GM23248 (cell line): ENCODE data around the gene TIFAB. TPM values are rescaled to one million over a fixed set of nuclear protein-coding genes. Genes with fewer than 3 reads are reported as not detected.

ENCODE experiments used
- DNase-seq: peaks from one replicate; pipeline ENCODE4 v3.0.0-alpha.2; 2015
- H2AFZ ChIP-seq: fragments of 200-600 bp; sonication (generic); 2 replicates; pipeline ENCODE4 v1.6.1; 2016; ENCODE audit warnings: antibody characterized with exemption
- H3F3A ChIP-seq: fragments of 200-600 bp; sonication (generic); 2 replicates; pipeline ENCODE4 v1.6.1; 2016; ENCODE audit warnings: mild to moderate bottlenecking, antibody characterized with exemption, mixed run types; ENCODE audit not compliant: insufficient read depth
- H3K27ac ChIP-seq: fragments of 200-600 bp; sonication (generic); 2 replicates; pipeline ENCODE4 v1.5.1; 2016; ENCODE audit warnings: mild to moderate bottlenecking
- H3K27me3 ChIP-seq: fragments of 200-600 bp; sonication (generic); replicated peaks from 2 replicates; pipeline ENCODE4 v1.6.1; 2016; ENCODE audit warnings: mild to moderate bottlenecking; ENCODE audit not compliant: insufficient read depth
- H3K36me3 ChIP-seq: fragments of 200-600 bp; sonication (generic); 2 replicates; pipeline ENCODE4 v1.6.1; 2016; ENCODE audit warnings: low read depth, mild to moderate bottlenecking
- H3K4me1 ChIP-seq: fragments of 200-600 bp; sonication (generic); 2 replicates; pipeline ENCODE4 v1.6.1; 2016; ENCODE audit warnings: mild to moderate bottlenecking; ENCODE audit not compliant: insufficient read depth
- H3K4me2 ChIP-seq: fragments of 200-600 bp; sonication (generic); one replicate; pipeline ENCODE4 v1.6.1; 2016; ENCODE audit warnings: mild to moderate bottlenecking; ENCODE audit not compliant: unreplicated experiment
- H3K4me3 ChIP-seq: fragments of 200-600 bp; sonication (generic); 2 replicates; pipeline ENCODE4 v1.5.1; 2016; ENCODE audit warnings: mild to moderate bottlenecking
- H3K79me2 ChIP-seq: fragments of 200-600 bp; sonication (generic); 2 replicates; pipeline ENCODE4 v1.6.1; 2016; ENCODE audit warnings: mild to moderate bottlenecking; ENCODE audit not compliant: insufficient read depth
- H3K9ac ChIP-seq: fragments of 200-600 bp; sonication (generic); 2 replicates; pipeline ENCODE4 v1.6.1; 2016; ENCODE audit warnings: mild to moderate bottlenecking
- H3K9me2 ChIP-seq: fragments of 200-600 bp; sonication (generic); 2 replicates; pipeline ENCODE4 v1.6.1; 2016; ENCODE audit warnings: mixed run types, mild to moderate bottlenecking, moderate library complexity; ENCODE audit not compliant: insufficient read depth
- H3K9me3 ChIP-seq: fragments of 200-600 bp; sonication (generic); one replicate; pipeline ENCODE4 v1.6.1; 2017; ENCODE audit warnings: low read depth
- H4K20me1 ChIP-seq: fragments of 200-600 bp; sonication (generic); 2 replicates; pipeline ENCODE4 v1.6.0; 2016; ENCODE audit not compliant: insufficient read depth
- EZH2 ChIP-seq: fragments of 200-600 bp; sonication (generic); IDR thresholded peaks from 2 replicates; pipeline ENCODE4 v1.6.1; 2018; ENCODE audit warnings: antibody characterized with exemption, mild to moderate bottlenecking; ENCODE audit not compliant: insufficient read depth, poor library complexity, severe bottlenecking
- EZH2phosphoT487 ChIP-seq: fragments of 200-600 bp; sonication (generic); IDR thresholded peaks from 2 replicates; pipeline ENCODE4 v1.6.1; 2018; ENCODE audit warnings: antibody characterized with exemption, moderate library complexity, mild to moderate bottlenecking, low read depth; ENCODE audit not compliant: insufficient read depth
- WGBS, 2 experiments: methylation state at CpG; one replicate each; pipeline ENCODE4 v1.1.6; 2015 to 2017; ENCODE audit warnings: low lambda C conversion rate in 2 of 2, low coverage in 1 of 2; ENCODE audit errors: missing lambda C conversion rate in 2 of 2; 5-methylcytosine and 5-hydroxymethylcytosine counted together
- in situ Hi-C: fragments of 300-500 bp; cut with MboI; formaldehyde crosslinking; loops from 2 replicates; pipeline ENCODE4 v1.15.0; 2020
- polyA plus RNA-seq: library from polyadenylated mRNA; unstranded; fragments of >200 nt; fragmentation: Nextera tagmentation; extraction: Ambion mirVana; gene quantifications from 2 replicates; pipeline ENCODE4 v1.2.1, GENCODE V29; 2016
- total RNA-seq: library from RNA; depleted of rRNA; stranded (reverse); fragments of >200 nt; shearing (Covaris generic); gene quantifications from 2 replicates; pipeline ENCODE4 v1.2.3, GENCODE V29; 2014

Gene TIFAB
- total and polyA plus RNA-seq, 2 experiments from 2014 or later = not detected

DNA sequence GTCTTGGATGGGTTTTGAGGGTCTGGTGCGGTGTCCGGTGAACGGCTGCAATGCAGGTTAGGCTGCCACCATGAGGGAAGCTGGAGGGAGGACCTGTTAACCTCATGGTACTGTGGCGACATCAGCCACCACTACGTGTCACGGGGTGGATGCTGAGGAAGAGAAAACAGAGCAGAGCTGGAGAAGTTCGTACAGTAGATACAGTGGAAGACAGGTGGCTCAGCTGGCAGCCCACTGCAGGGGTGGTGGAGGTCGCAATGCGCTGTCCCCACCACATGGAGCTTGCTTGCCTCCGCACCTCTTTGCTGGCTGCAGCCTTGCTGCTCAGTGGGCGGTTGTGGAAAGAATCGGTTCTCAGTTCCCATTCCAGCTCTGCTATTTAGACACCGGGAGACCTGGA lies 7.8 kb downstream of the TIFAB start:
- DNase-seq = no peak
- in situ Hi-C loops = no loop called here
- no peaks in the 10 kb centered on the region for H3K4me1 ChIP-seq
- no peak for TF ChIP-seq EZH2phosphoT487
- no peak for TF ChIP-seq EZH2
- H3K27me3 ChIP-seq = no peaks in the 10 kb centered on the region
- H3K9me3 ChIP-seq = no peaks in the 10 kb centered on the region
- H3K27ac ChIP-seq = no peak overlapping the region
- no peak overlapping the region for H2AFZ ChIP-seq
- no peaks in the 10 kb centered on the region for H3K9me2 ChIP-seq
- H3K79me2 ChIP-seq = no peaks in the 10 kb centered on the region
- H3F3A ChIP-seq = no peaks in the 10 kb centered on the region
- H3K4me3 ChIP-seq = no peak overlapping the region
- WGBS, 2 experiments = 91% methylated on average over 13 of the region's 13 CpGs
- no peaks in the 10 kb centered on the region for H4K20me1 ChIP-seq
- H3K36me3 ChIP-seq = no peaks in the 10 kb centered on the region
- no peak overlapping the region for H3K4me2 ChIP-seq
- H3K9ac ChIP-seq = no peak overlapping the region

DNA sequence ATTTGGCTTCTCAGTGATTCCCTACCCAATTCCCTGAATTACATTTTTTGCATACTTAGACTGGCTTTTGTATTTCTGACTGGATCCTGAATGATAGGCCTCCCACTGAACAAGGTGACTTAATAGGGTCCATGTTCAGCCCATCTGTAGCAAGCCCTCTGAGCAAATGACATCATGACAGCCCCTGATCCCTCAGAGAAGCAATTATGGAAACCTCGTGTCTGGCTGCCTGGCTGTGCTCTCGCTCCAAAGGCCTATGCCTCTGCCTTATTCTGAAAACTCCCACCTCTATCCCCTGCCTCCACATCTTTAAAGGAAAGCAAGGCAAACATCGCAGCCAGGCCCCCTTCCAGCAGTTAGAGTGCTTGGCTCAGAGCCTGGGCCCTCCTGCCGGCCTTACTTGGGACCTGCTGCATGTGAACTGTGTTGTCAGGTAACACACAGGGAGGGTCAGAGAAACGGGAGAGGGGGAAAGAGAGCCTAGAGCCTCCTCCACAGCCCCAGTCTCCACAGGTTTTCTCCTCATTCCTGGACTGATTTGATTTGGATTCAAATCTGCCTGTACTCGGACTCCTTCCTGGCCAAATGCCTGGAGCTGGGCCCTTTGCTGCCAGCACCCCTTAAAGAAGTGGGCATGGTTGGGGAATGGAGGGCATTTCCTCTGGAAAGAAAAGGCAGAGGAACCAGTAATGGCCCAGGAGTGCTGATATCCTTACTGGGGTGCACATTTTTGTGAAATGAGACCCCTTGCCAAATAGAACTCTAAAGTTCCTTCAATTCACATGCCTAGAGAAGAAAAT lies 8.8 kb downstream of the TIFAB start:
- H3K27me3 ChIP-seq = no peaks in the 10 kb centered on the region
- H3K36me3 ChIP-seq = no peaks in the 10 kb centered on the region
- H3K4me2 ChIP-seq = no peak overlapping the region
- H3K9me2 ChIP-seq = no peaks in the 10 kb centered on the region
- H3F3A ChIP-seq = no peaks in the 10 kb centered on the region
- no peaks in the 10 kb centered on the region for H3K9me3 ChIP-seq
- in situ Hi-C loops = no loop called here
- TF ChIP-seq EZH2phosphoT487 = no peak
- TF ChIP-seq EZH2 = no peak
- H2AFZ ChIP-seq = no peak overlapping the region
- no peak overlapping the region for H3K9ac ChIP-seq
- H4K20me1 ChIP-seq = no peaks in the 10 kb centered on the region
- no peaks in the 10 kb centered on the region for H3K79me2 ChIP-seq
- H3K4me3 ChIP-seq = no peak overlapping the region
- H3K27ac ChIP-seq = no peak overlapping the region
- DNase-seq = no peak
- peaks cover 3% of the 10 kb centered on the region; the same call in 1 of the 2 replicates for H3K4me1 ChIP-seq
- WGBS, 2 experiments = 58 to 62% methylated on average over 6 of the region's 6 CpGs

DNA sequence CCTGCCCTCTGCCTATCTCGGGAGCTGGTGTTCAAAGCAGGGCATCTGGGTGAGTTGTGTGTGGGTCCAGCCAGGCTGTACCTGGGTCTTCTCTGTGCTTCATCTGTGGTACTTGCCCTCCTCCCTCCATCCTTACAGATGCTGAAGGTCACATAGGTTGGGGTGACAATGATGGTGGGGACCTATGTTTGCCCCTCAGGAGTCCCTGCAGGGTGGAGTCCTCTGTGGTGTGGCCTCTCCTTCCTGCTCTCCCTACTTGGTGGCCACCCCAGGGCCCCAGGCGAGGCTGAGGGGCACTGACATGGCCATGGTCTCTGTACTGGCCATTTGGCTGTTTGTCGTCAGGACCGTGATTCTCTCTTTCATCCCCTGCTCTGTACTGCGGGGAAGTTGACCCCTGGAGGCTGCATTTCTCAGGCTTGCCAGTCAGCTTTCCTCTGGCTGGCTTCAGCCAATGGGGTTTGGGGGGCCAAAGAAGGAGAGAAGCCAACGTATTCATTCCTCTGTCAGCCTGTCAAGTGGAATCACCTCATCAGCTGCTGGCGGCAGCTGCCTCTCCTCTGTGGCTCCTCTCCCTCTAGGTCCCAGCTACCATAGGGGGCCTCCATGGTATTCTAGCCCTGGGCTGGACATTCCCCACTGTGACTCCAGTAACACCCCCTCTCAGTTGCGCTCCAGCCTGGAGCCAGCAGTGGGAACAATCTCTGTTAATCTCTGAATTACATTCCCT lies 9.6 kb downstream of the TIFAB start:
- H3F3A ChIP-seq = no peaks in the 10 kb centered on the region
- peaks cover 5% of the 10 kb centered on the region; the same call in 1 of the 2 replicates for H3K4me1 ChIP-seq
- H3K4me3 ChIP-seq = no peak overlapping the region
- H3K36me3 ChIP-seq = no peaks in the 10 kb centered on the region
- no peak overlapping the region for H3K4me2 ChIP-seq
- no peaks in the 10 kb centered on the region for H3K9me2 ChIP-seq
- H3K27me3 ChIP-seq = no peaks in the 10 kb centered on the region
- no peak overlapping the region for H3K27ac ChIP-seq
- no peak for DNase-seq
- H3K9me3 ChIP-seq = no peaks in the 10 kb centered on the region
- H4K20me1 ChIP-seq = no peaks in the 10 kb centered on the region
- H3K9ac ChIP-seq = no peak overlapping the region
- no peak for TF ChIP-seq EZH2phosphoT487
- no peak for TF ChIP-seq EZH2
- H2AFZ ChIP-seq = no peak overlapping the region
- in situ Hi-C loops = no loop called here
- WGBS, 2 experiments = 72 to 75% methylated on average over 8 of the region's 8 CpGs
- H3K79me2 ChIP-seq = no peaks in the 10 kb centered on the region

DNA sequence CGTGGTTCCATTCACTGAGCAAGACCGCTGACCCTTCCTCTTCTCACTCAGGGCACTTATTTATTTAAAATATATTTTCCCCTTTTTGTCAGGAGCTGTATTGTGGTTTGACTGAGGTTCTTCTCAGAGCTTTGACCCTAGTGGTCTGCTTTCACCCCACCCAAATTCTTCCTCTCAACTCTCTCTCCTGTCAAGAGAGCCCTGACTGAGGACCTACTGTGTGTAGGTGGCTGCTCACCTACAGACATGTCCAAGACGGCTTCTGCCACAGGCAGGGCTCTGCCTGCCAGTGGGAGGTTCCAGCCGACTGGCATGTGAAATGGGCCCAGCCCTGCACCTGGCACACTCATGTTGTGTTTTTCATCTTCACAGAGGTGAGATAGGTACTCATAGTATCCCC lies 10.2 kb downstream of the TIFAB start:
- no peaks in the 10 kb centered on the region for H3K9me2 ChIP-seq
- no peaks in the 10 kb centered on the region for H3K36me3 ChIP-seq
- peaks cover 5% of the 10 kb centered on the region; the same call in 1 of the 2 replicates for H3K4me1 ChIP-seq
- H3K9me3 ChIP-seq = no peaks in the 10 kb centered on the region
- no peak overlapping the region for H3K9ac ChIP-seq
- no peaks in the 10 kb centered on the region for H3F3A ChIP-seq
- in situ Hi-C loops = no loop called here
- H3K4me3 ChIP-seq = no peak overlapping the region
- H3K27me3 ChIP-seq = no peaks in the 10 kb centered on the region
- H3K79me2 ChIP-seq = no peaks in the 10 kb centered on the region
- H3K27ac ChIP-seq = no peak overlapping the region
- DNase-seq = no peak
- 84% methylated on average over 4 of the region's 4 CpGs for WGBS, 2 experiments
- no peak overlapping the region for H3K4me2 ChIP-seq
- TF ChIP-seq EZH2 (no peak), EZH2phosphoT487 (no peak)
- no peak overlapping the region for H2AFZ ChIP-seq
- no peaks in the 10 kb centered on the region for H4K20me1 ChIP-seq
